GM19324 (cell line): ENCODE measurements around the gene DRD5.

ENCODE experiments used
- ATAC-seq: cut with Tn5 transposase; IDR thresholded peaks from one replicate; pipeline ENCODE4 v1.9.1; 2021; ENCODE audit warnings: mild to moderate bottlenecking, moderate library complexity; ENCODE audit not compliant: unreplicated experiment, low FRiP score

The DRD5 gene

DNA sequence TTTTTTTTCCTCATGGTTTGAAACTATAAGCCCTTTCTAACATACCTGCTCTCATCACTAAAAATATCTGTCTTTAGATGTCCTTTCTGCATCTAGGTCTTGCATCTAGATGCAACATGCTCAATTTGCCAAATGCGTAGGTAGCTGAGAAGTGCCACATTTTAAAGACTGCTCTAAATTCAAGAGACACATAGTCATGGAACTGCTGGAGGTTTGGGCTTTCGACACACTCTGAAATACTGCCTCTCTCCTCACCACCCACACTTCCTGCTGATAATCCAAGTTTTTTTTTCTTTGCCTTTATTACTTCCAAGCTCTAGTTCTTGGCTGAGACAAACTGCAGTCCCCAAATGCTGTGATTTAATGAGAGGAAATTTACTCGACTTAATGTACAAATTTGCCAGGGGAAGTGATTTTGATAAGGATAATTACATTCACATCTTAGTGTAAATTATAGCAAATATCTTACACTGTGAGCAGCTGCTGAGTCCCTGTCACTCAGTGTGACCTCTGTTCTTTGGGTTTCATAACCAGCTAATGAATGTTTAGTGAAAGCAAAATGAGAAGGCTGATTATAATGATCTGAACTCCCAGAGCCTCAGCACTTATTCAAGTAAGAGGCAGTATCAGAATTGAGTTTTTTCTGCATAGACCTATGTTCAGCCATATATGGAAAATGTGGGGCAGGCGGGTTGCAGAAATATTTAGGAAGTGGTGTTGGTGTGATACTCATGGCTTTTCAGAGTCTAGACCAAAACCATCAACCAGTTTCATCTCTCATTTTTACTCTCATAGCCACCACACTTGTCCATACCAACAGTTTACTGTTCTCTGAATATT is 31.3 kb downstream of the DRD5 start:
- peak; percentile 71 for ATAC-seq

DNA sequence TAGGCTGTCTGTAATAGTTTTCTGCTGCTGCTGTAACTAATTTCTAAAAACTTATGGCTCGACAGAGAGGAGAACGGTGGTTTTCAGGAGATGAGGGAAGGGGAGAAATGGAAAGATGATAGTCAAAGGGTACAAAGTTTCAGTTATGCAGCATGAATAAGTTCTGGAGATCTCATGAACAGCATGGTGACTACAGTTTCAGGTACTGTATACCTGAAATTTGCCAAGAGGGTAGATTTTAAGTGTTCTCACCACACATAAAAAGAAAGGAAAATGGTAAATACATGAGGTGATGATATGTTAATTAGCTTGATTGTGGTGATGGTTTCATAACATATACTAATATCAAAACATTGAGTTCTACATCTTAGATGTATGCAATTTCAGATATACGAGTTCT is 34.9 kb downstream of the DRD5 start:
- ATAC-seq, result no peak

DNA sequence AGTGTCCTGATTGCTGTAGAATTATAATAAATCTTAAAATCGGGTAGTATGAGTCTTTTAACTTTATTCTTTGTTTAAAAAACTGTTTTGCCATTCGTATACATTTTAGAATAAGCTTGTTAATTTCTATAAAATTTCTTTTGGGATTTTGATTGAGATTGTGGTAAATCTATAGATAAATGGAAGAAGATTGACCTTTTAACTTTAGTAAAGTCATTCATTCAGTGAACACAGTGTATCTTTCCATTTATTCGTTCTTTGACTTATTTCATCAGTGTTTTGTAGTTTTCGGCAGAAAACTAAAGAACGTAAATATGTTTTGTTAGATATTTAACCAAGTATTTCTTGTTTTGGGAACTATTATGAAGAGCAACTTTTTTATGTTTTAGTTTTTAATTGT is 38.9 kb downstream of the DRD5 start:
- no peak for ATAC-seq

DNA sequence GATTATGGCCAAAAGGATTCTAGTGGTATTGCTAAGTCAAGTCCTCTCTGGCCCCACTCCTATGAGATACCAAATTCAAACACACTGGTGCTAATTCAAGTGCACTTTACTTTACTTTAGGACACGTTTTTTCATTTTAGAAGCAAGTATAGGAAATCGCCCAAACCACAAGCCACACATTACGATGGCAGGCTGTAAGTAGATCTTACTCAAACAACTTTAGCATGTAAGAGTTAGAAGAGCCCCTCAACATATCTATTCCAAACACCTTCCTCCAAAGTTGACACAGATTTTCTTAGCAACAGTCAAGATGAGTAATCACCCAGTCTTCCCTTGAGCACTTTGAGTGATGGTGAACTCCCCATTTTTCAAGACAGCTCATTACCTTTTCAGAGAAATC is 43.6 kb downstream of the DRD5 start:
- ATAC-seq, result no peak

DNA sequence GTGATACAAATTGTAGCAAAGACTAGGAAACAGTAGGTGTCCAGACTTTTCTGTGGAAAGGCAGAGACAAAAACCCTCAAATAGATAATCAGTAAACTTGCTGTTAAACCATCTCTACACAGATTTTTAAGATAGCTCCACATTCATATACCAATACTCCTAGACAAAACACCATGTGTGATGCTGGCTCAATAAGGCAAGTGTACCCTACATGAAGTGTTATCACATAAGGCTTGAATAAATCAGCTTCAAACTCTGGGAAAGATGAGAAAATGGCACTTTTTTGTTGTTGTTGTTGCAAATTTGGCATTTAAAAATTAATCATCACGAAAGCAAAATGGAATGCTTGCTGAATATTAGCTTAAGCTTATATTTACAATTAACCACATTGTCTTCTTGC is 45.1 kb downstream of the DRD5 start:
- no peak for ATAC-seq

DNA sequence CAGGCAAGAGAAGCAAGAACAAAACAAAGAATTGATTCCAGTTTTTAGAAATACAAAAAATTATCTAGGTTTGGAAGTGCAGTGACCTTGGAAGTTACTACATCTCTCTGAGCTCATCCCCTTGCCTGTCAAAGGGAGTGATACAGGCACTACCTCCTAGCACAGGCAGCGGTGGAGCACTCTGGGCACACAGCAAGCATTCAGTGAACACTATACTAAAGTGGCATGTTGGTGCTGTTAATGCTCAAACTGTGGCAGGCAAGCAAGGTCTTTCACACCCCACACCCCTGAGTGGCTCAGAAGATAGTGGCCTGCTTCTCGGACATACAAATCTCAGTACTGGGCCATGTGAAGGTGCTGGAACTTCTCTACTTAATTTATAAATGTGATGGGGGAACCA is 51.2 kb downstream of the DRD5 start:
- no peak for ATAC-seq

DNA sequence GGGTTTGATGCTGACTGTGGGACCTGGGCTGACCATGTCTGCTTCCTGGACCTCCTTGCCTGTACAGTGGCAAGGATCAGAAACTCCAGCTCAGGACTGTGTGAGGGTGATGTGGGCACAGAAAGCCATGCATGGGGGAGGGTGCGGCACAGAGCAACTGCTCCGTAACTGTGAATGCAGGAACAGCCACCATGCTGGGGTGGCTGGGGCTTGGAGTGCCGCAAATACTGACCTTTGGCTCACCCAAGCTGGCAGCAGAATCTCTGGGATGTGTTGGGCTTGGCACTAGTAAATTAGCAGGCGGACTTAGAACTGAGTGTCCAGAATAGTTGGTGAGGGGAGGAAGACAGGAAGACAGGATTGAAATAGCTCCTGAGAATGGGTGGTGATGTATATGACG is 52.0 kb downstream of the DRD5 start:
- ATAC-seq, result no peak
